Measurements from ENCODE around the gene ARID1A.

GRCh38 chr1:26744075-26744959 is 48.5 kb downstream of the ARID1A start:
- TF ChIP-seq POLR2A (IDR thresholded peaks at IDR 0.05) (peak in 1 of 2 donors; percentile 20), CTCF (IDR thresholded peaks at IDR 0.05) (no peak)

All from thyroid gland (tissue), 4 donors.